ENCODE measurements around the gene NDUFS3. TPM values are rescaled to one million over a fixed set of nuclear protein-coding genes. Genes with fewer than 3 reads are reported as not detected.

Gene NDUFS3
- total and polyA plus RNA-seq, 2 experiments from 2014 or later = 74.4 to 80.8 TPM

- Histone ChIP-seq H3K9me3 (ENCODE audit: low read depth) (no peaks in the 10 kb centered on the region), H3K27me3 (replicated peaks; ENCODE audit: insufficient read depth) (no peaks in the 10 kb centered on the region), H3K79me2 (ENCODE audit: insufficient read depth) (no peaks in the 10 kb centered on the region), H2AFZ (no peak overlapping the region), H3K4me3 (no peak overlapping the region), H3K9me2 (ENCODE audit: insufficient read depth) (no peaks in the 10 kb centered on the region), H3K4me2 (ENCODE audit: unreplicated experiment) (no peak overlapping the region), H3K9ac (no peak overlapping the region), H3K36me3 (ENCODE audit: low read depth) (peaks cover 58% of the 10 kb centered on the region; the same call in 1 of the 2 replicates), H3K4me1 (ENCODE audit: insufficient read depth) (no peaks in the 10 kb centered on the region), H4K20me1 (ENCODE audit: insufficient read depth) (no peaks in the 10 kb centered on the region), H3F3A (ENCODE audit: insufficient read depth) (0 out of 2 replicates have a peak, but pooled peaks cover 4% of the 10 kb centered on the region), H3K27ac (no peak overlapping the region)
- DNase-seq = no peak
- TF ChIP-seq EZH2phosphoT487 (IDR thresholded peaks at IDR 0.05; ENCODE audit: insufficient read depth, low read depth) = no peak
- no peak for TF ChIP-seq EZH2 (IDR thresholded peaks at IDR 0.05; ENCODE audit: insufficient read depth, poor library complexity, severe bottlenecking)
- in situ Hi-C loops (cut with MboI) = no loop called here
- 90 to 91% methylated on average over 5 of the region's 5 CpGs for WGBS, 2 experiments (ENCODE audit: low coverage in 1 of 2, low lambda C conversion rate in 2 of 2, missing lambda C conversion rate in 2 of 2)
Observed at GRCh38 chr11:47631473-47631872, 52.6 kb downstream of the NDUFS3 start.

Small RNA genes lying within 50 kb of the gene (small RNA-seq; reads per million reads assigned to genes)
- gene RN7SL652P (ENCODE audit: low read depth, low replicate concordance) (not detected), gene RNU5E-10P (ENCODE audit: low read depth, low replicate concordance) (1.5 reads per million, percentile 58 among the genes with 10 or more reads in this experiment)

Other genes with a start within 250 kb of the NDUFS3 start
- not detected in 2 replicates for gene MYBPC3, start 226.4 kb upstream of the NDUFS3 start, total RNA-seq (2014; rRNA removed; shearing (Covaris generic))
- gene MYBPC3, start 226.4 kb upstream of the NDUFS3 start, polyA plus RNA-seq (2016; fragmentation: Nextera tagmentation; extraction: Ambion mirVana) = 0.08 TPM in 1 of 2 replicates, not detected in the other
- gene SPI1, start 200.5 kb upstream of the NDUFS3 start, total RNA-seq (2014; rRNA removed; shearing (Covaris generic)) = not detected in 2 replicates
- gene SPI1, start 200.5 kb upstream of the NDUFS3 start, polyA plus RNA-seq (2016; fragmentation: Nextera tagmentation; extraction: Ambion mirVana) = 0.30 TPM in 1 of 2 replicates, not detected in the other
- 183 and 189 TPM in 2 replicates for gene SLC39A13, start 170.5 kb upstream of the NDUFS3 start, total RNA-seq (2014; rRNA removed; shearing (Covaris generic))
- 175 and 183 TPM in 2 replicates for gene SLC39A13, start 170.5 kb upstream of the NDUFS3 start, polyA plus RNA-seq (2016; fragmentation: Nextera tagmentation; extraction: Ambion mirVana)
- gene PSMC3, start 152.6 kb upstream of the NDUFS3 start, total RNA-seq (2014; rRNA removed; shearing (Covaris generic)) = 139 and 151 TPM in 2 replicates
- gene PSMC3, start 152.6 kb upstream of the NDUFS3 start, polyA plus RNA-seq (2016; fragmentation: Nextera tagmentation; extraction: Ambion mirVana) = 212 and 220 TPM in 2 replicates
- 0.13 and 0.22 TPM in 2 replicates for gene RAPSN, start 129.9 kb upstream of the NDUFS3 start, total RNA-seq (2014; rRNA removed; shearing (Covaris generic))
- 0.11 TPM in 1 of 2 replicates, not detected in the other for gene RAPSN, start 129.9 kb upstream of the NDUFS3 start, polyA plus RNA-seq (2016; fragmentation: Nextera tagmentation; extraction: Ambion mirVana)
- 70.9 and 71.6 TPM in 2 replicates for gene CELF1, start 25.9 kb upstream of the NDUFS3 start, total RNA-seq (2014; rRNA removed; shearing (Covaris generic))
- 51.7 and 52.0 TPM in 2 replicates for gene CELF1, start 25.9 kb upstream of the NDUFS3 start, polyA plus RNA-seq (2016; fragmentation: Nextera tagmentation; extraction: Ambion mirVana)
- gene PTPMT1, start 13.5 kb upstream of the NDUFS3 start, total RNA-seq (2014; rRNA removed; shearing (Covaris generic)) = 68.7 and 90.2 TPM in 2 replicates
- gene PTPMT1, start 13.5 kb upstream of the NDUFS3 start, polyA plus RNA-seq (2016; fragmentation: Nextera tagmentation; extraction: Ambion mirVana) = 78.4 and 82.2 TPM in 2 replicates
- 26.6 and 35.5 TPM in 2 replicates for gene KBTBD4, start 104 bp upstream of the NDUFS3 start, total RNA-seq (2014; rRNA removed; shearing (Covaris generic))
- 16.8 and 18.4 TPM in 2 replicates for gene KBTBD4, start 104 bp upstream of the NDUFS3 start, polyA plus RNA-seq (2016; fragmentation: Nextera tagmentation; extraction: Ambion mirVana)
- gene FAM180B, start 7.6 kb downstream of the NDUFS3 start, total RNA-seq (2014; rRNA removed; shearing (Covaris generic)) = not detected in 2 replicates
- not detected in 2 replicates for gene FAM180B, start 7.6 kb downstream of the NDUFS3 start, polyA plus RNA-seq (2016; fragmentation: Nextera tagmentation; extraction: Ambion mirVana)
- 0.11 TPM in 1 of 2 replicates, not detected in the other for gene C1QTNF4, start 15.3 kb downstream of the NDUFS3 start, total RNA-seq (2014; rRNA removed; shearing (Covaris generic))
- gene C1QTNF4, start 15.3 kb downstream of the NDUFS3 start, polyA plus RNA-seq (2016; fragmentation: Nextera tagmentation; extraction: Ambion mirVana) = not detected in 2 replicates
- 58.7 and 84.2 TPM in 2 replicates for gene MTCH2, start 63.5 kb downstream of the NDUFS3 start, total RNA-seq (2014; rRNA removed; shearing (Covaris generic))
- gene MTCH2, start 63.5 kb downstream of the NDUFS3 start, polyA plus RNA-seq (2016; fragmentation: Nextera tagmentation; extraction: Ambion mirVana) = 158 and 169 TPM in 2 replicates
- gene AGBL2, start 136.3 kb downstream of the NDUFS3 start, total RNA-seq (2014; rRNA removed; shearing (Covaris generic)) = 0.63 and 2.7 TPM in 2 replicates
- 0.35 and 0.51 TPM in 2 replicates for gene AGBL2, start 136.3 kb downstream of the NDUFS3 start, polyA plus RNA-seq (2016; fragmentation: Nextera tagmentation; extraction: Ambion mirVana)
- gene FNBP4, start 188.3 kb downstream of the NDUFS3 start, total RNA-seq (2014; rRNA removed; shearing (Covaris generic)) = 33.1 and 42.6 TPM in 2 replicates
- gene FNBP4, start 188.3 kb downstream of the NDUFS3 start, polyA plus RNA-seq (2016; fragmentation: Nextera tagmentation; extraction: Ambion mirVana) = 29.0 and 34.3 TPM in 2 replicates

Measured in GM23248 (cell line).